ENCODE measurements around the gene USH2A. TPM values are rescaled to one million over a fixed set of nuclear protein-coding genes. Genes with fewer than 3 reads are reported as not detected.

USH2A gene
- total RNA-seq, 1 donor from 2014 or later: not detected

- peak; percentile 32 for ATAC-seq
Measured at GRCh38 chr1:216261631-216262030, 161.6 kb downstream of the USH2A start.

- ATAC-seq: no peak
Measured at GRCh38 chr1:216258856-216259255, 164.4 kb downstream of the USH2A start.

- ATAC-seq: no peak
Measured at GRCh38 chr1:216258386-216258785, 164.9 kb downstream of the USH2A start.

- no peak for ATAC-seq
Measured at GRCh38 chr1:216250861-216251260, 172.4 kb downstream of the USH2A start.

GRCh38 chr1:216248628-216249027 lies 174.6 kb downstream of the USH2A start:
- ATAC-seq: no peak

- ATAC-seq: no peak
Measured at GRCh38 chr1:216247937-216248336, 175.3 kb downstream of the USH2A start.

- ATAC-seq: no peak
Measured at GRCh38 chr1:216246577-216247203, 176.6 kb downstream of the USH2A start.

- no peak for ATAC-seq
Measured at GRCh38 chr1:216238844-216239243, 184.4 kb downstream of the USH2A start.

GRCh38 chr1:216237927-216238542 lies 185.2 kb downstream of the USH2A start:
- no peak for ATAC-seq

GRCh38 chr1:216224233-216224632 lies 199.0 kb downstream of the USH2A start:
- no peak for ATAC-seq

- no peak for ATAC-seq
Measured at GRCh38 chr1:216223486-216223885, 199.8 kb downstream of the USH2A start.

GRCh38 chr1:216222288-216222687 lies 201.0 kb downstream of the USH2A start:
- ATAC-seq: no peak

GRCh38 chr1:216221260-216221700 lies 202.0 kb downstream of the USH2A start:
- peak; percentile 72 for ATAC-seq

GRCh38 chr1:216216305-216216704 lies 206.9 kb downstream of the USH2A start:
- ATAC-seq: no peak

- ATAC-seq: no peak
Measured at GRCh38 chr1:216215169-216215568, 208.1 kb downstream of the USH2A start.

- ATAC-seq: no peak
Measured at GRCh38 chr1:216212826-216213225, 210.4 kb downstream of the USH2A start.

- ATAC-seq: no peak
Measured at GRCh38 chr1:216210081-216210480, 213.2 kb downstream of the USH2A start.

GRCh38 chr1:216209125-216209524 lies 214.1 kb downstream of the USH2A start:
- ATAC-seq: no peak

- ATAC-seq: no peak
Measured at GRCh38 chr1:216207154-216207553, 216.1 kb downstream of the USH2A start.

- no peak for ATAC-seq
Measured at GRCh38 chr1:216205176-216205575, 218.1 kb downstream of the USH2A start.

- ATAC-seq: no peak
Measured at GRCh38 chr1:216201946-216202345, 221.3 kb downstream of the USH2A start.

- ATAC-seq: no peak
Measured at GRCh38 chr1:216200941-216201340, 222.3 kb downstream of the USH2A start.

GRCh38 chr1:216194721-216195120 lies 228.5 kb downstream of the USH2A start:
- no peak for ATAC-seq

GRCh38 chr1:216193839-216194443 lies 229.3 kb downstream of the USH2A start:
- ATAC-seq: no peak
